ENCODE data around the gene ANO10. TPM values are rescaled to one million over a fixed set of nuclear protein-coding genes. Genes with fewer than 3 reads are reported as not detected.
"Not testable (repeated sequence)": the region's sequence is repeated elsewhere in the genome, so short reads cannot be mapped to it uniquely, and the experiment has no call there.

The ANO10 gene
- total RNA-seq, 1 experiment from 2014 or later = 23.7 TPM

- Histone ChIP-seq H4K20me1 (ENCODE audit: low read length) (no peaks in the 10 kb centered on the region), H3K27me3 (ENCODE audit: low read length) (no peaks in the 10 kb centered on the region), H3F3A (ENCODE audit: low read length, unreplicated experiment) (peaks cover 4% of the 10 kb centered on the region), H3K4me2 (ENCODE audit: low read length) (no peak overlapping the region), H3K79me2 (ENCODE audit: low read length) (no peaks in the 10 kb centered on the region), H3K4me1 (ENCODE audit: insufficient read depth, low read length) (peaks cover 18% of the 10 kb centered on the region), H2AFZ (ENCODE audit: low read length) (no peak overlapping the region), H3K9me2 (replicated peaks; ENCODE audit: low read length) (0 out of 2 replicates have a peak, but pooled peaks cover 3% of the 10 kb centered on the region), H3K27ac (ENCODE audit: low read length) (no peak overlapping the region), H3K9ac (ENCODE audit: low read length) (no peak overlapping the region), H3K4me3 (ENCODE audit: low read length) (no peak overlapping the region), H3K36me3 (ENCODE audit: low read depth, low read length) (0 out of 2 replicates have a peak, but pooled peaks cover 4% of the 10 kb centered on the region), H3K9me3 (ENCODE audit: low read length) (no peaks in the 10 kb centered on the region)
- intact Hi-C loops (cut with micrococcal nuclease) = no loop called here
- ATAC-seq (no peak), DNase-seq (no peak)
- no peak for TF ChIP-seq EZH2 (IDR thresholded peaks at IDR 0.05; ENCODE audit: low read length, unreplicated experiment)
- TF ChIP-seq CTCF (conservative IDR thresholded peaks at IDR 0.05; ENCODE audit: low read depth, low read length) = 0 out of 2 replicates have a peak, but pooled peaks have one; percentile 23
- ChIA-PET CTCF (no interaction called here), POLR2A (ENCODE audit: unreplicated experiment) (no interaction called here)
- BruUV-seq (replicated peaks) = no TSS peak
Measured at GRCh38 chr3:43461345-43461744, 160.5 kb downstream of the ANO10 start.

GRCh38 chr3:43457038-43457437, 164.8 kb downstream of the ANO10 start:
- H3K9me3 ChIP-seq (ENCODE audit: low read length); ATAC-seq; H3K36me3 ChIP-seq (ENCODE audit: low read depth, low read length); H3K4me2 ChIP-seq (ENCODE audit: low read length); H3K9ac ChIP-seq (ENCODE audit: low read length); H3F3A ChIP-seq (ENCODE audit: low read length, unreplicated experiment); H2AFZ ChIP-seq (ENCODE audit: low read length); H4K20me1 ChIP-seq (ENCODE audit: low read length); BruUV-seq (replicated peaks); H3K27ac ChIP-seq (ENCODE audit: low read length); CTCF ChIA-PET; H3K79me2 ChIP-seq (ENCODE audit: low read length); DNase-seq; H3K4me3 ChIP-seq (ENCODE audit: low read length); H3K27me3 ChIP-seq (ENCODE audit: low read length); intact Hi-C loops (cut with micrococcal nuclease); H3K9me2 ChIP-seq (replicated peaks; ENCODE audit: low read length): not testable (repeated sequence)
- POLR2A ChIA-PET (ENCODE audit: unreplicated experiment) = interaction anchor here (0.6 kb wide), 1 partner anchor 486 kb away, joined by 3 read pairs; no protein-coding TSS in a partner anchor
- H3K4me1 ChIP-seq (ENCODE audit: insufficient read depth, low read length) = peaks cover 11% of the 10 kb centered on the region

- peak overlapping the region; percentile 17; the same call in 1 of the 2 replicates for H3K4me2 ChIP-seq (ENCODE audit: low read length)
Measured at GRCh38 chr3:43455233-43455632, 166.6 kb downstream of the ANO10 start.

More at GRCh38 chr3:43455233-43455632, 166.6 kb downstream of the ANO10 start:
- Histone ChIP-seq H3F3A (ENCODE audit: low read length, unreplicated experiment) (no peaks in the 10 kb centered on the region), H2AFZ (ENCODE audit: low read length) (no peak overlapping the region), H3K4me1 (ENCODE audit: insufficient read depth, low read length) (peaks cover 11% of the 10 kb centered on the region), H4K20me1 (ENCODE audit: low read length) (no peaks in the 10 kb centered on the region), H3K9ac (ENCODE audit: low read length) (no peak overlapping the region), H3K4me3 (ENCODE audit: low read length) (no peak overlapping the region), H3K27ac (ENCODE audit: low read length) (peak overlapping the region; percentile 35), H3K9me2 (replicated peaks; ENCODE audit: low read length) (0 out of 2 replicates have a peak, but pooled peaks cover 3% of the 10 kb centered on the region), H3K36me3 (ENCODE audit: low read depth, low read length) (no peaks in the 10 kb centered on the region), H3K9me3 (ENCODE audit: low read length) (no peaks in the 10 kb centered on the region), H3K27me3 (ENCODE audit: low read length) (no peaks in the 10 kb centered on the region), H3K79me2 (ENCODE audit: low read length) (no peaks in the 10 kb centered on the region)
- DNase-seq (peak; percentile 75), ATAC-seq (peak; percentile 91)
- intact Hi-C loops (cut with micrococcal nuclease) = no loop called here
- CTCF ChIA-PET = no interaction called here
- POLR2A ChIA-PET (ENCODE audit: unreplicated experiment) = no interaction called here
- TF ChIP-seq EZH2 (IDR thresholded peaks at IDR 0.05; ENCODE audit: low read length, unreplicated experiment) (no peak), EZH2phosphoT487 (IDR thresholded peaks at IDR 0.05; ENCODE audit: borderline replicate concordance, low read length) (no peak), CTCF (conservative IDR thresholded peaks at IDR 0.05; ENCODE audit: low read depth, low read length) (no peak)
- no TSS peak for BruUV-seq (replicated peaks)
